Neural progenitor cell (in vitro differentiated cells): ENCODE data around the gene COIL. TPM values are rescaled to one million over a fixed set of nuclear protein-coding genes. Genes with fewer than 3 reads are reported as not detected.

ENCODE experiments used
- DNase-seq: peaks from one replicate; pipeline ENCODE4 v3.0.0-alpha.2; 2016; ENCODE audit warnings: low spot score
- H2AFZ ChIP-seq: fragments of 200-600 bp; sonication (generic); replicated peaks from 2 replicates; pipeline ENCODE4 v1.6.1; 2016; ENCODE audit warnings: antibody characterized with exemption
- H3F3A ChIP-seq: fragments of 200-600 bp; sonication (generic); 2 replicates; pipeline ENCODE4 v1.6.1; 2016; ENCODE audit warnings: antibody characterized with exemption, low read depth
- H3K27ac ChIP-seq: fragments of 200-600 bp; sonication (generic); 2 replicates; pipeline ENCODE4 v1.5.1; 2016; ENCODE audit warnings: mild to moderate bottlenecking
- H3K27me3 ChIP-seq: fragments of 200-600 bp; sonication (generic); 2 replicates; pipeline ENCODE4 v1.6.1; 2016; ENCODE audit warnings: mild to moderate bottlenecking, moderate library complexity
- H3K36me3 ChIP-seq: fragments of 200-600 bp; sonication (generic); 2 replicates; pipeline ENCODE4 v1.5.1; 2016
- H3K4me1 ChIP-seq: fragments of 200-600 bp; sonication (generic); 2 replicates; pipeline ENCODE4 v1.6.1; 2016; ENCODE audit warnings: mixed run types
- H3K4me2 ChIP-seq: fragments of 200-600 bp; sonication (generic); 2 replicates; pipeline ENCODE4 v1.6.1; 2016
- H3K4me3 ChIP-seq: fragments of 200-600 bp; sonication (generic); 2 replicates; pipeline ENCODE4 v1.5.1; 2016
- H3K79me2 ChIP-seq: fragments of 200-600 bp; sonication (generic); 2 replicates; pipeline ENCODE4 v1.6.1; 2016; ENCODE audit warnings: low read depth
- H3K9ac ChIP-seq: fragments of 200-600 bp; sonication (generic); 2 replicates; pipeline ENCODE4 v1.6.1; 2016
- H3K9me3 ChIP-seq: fragments of 200-600 bp; sonication (generic); 2 replicates; pipeline ENCODE4 v1.5.1; 2016; ENCODE audit warnings: low read depth
- H4K20me1 ChIP-seq: fragments of 200-600 bp; sonication (generic); 2 replicates; pipeline ENCODE4 v1.6.1; 2016; ENCODE audit warnings: low read depth
- H3K27ac Mint-ChIP-seq: 3 replicates; pipeline ENCODE4 v1.8.0; 2021; ENCODE audit warnings: mixed read lengths
- H3K27me3 Mint-ChIP-seq: 2 replicates; pipeline ENCODE4 v1.8.0; 2022; ENCODE audit warnings: low read depth, mild to moderate bottlenecking, inconsistent platforms, moderate library complexity, mixed read lengths; ENCODE audit not compliant: insufficient read depth
- H3K36me3 Mint-ChIP-seq: 3 replicates; pipeline ENCODE4 v1.8.0; 2021; ENCODE audit warnings: mixed read lengths
- H3K4me1 Mint-ChIP-seq: 3 replicates; pipeline ENCODE4 v1.8.0; 2021; ENCODE audit warnings: mixed read lengths
- H3K4me3 Mint-ChIP-seq: 3 replicates; pipeline ENCODE4 v1.8.0; 2021; ENCODE audit warnings: mild to moderate bottlenecking, moderate library complexity, mixed read lengths
- H3K9me3 Mint-ChIP-seq: 3 replicates; pipeline ENCODE4 v1.8.0; 2020; ENCODE audit warnings: mixed read lengths
- EZH2 ChIP-seq: fragments of 200-600 bp; sonication (generic); IDR thresholded peaks from 2 replicates; pipeline ENCODE4 v1.6.1; 2017; ENCODE audit warnings: antibody characterized with exemption, mild to moderate bottlenecking, moderate library complexity
- EZH2phosphoT487 ChIP-seq: fragments of 200-600 bp; sonication (generic); IDR thresholded peaks from 2 replicates; pipeline ENCODE4 v1.6.1; 2017; ENCODE audit warnings: antibody characterized with exemption
- total RNA-seq: library from RNA; depleted of rRNA; stranded (reverse); fragments of >200 nt; gene quantifications from 2 replicates; pipeline ENCODE4 v1.2.3, GENCODE V29; 2015; ENCODE audit warnings: low replicate concordance
- TF ChIP-seq, protein P1 (sequence below): fragments of 200-600 bp; sonication (generic); IDR thresholded peaks from 2 replicates; pipeline ENCODE4 v1.5.1; 2017; ENCODE audit warnings: antibody characterized with exemption, mild to moderate bottlenecking

The COIL gene
- total RNA-seq, 1 donor from 2014 or later, result 40.0 TPM

DNA sequence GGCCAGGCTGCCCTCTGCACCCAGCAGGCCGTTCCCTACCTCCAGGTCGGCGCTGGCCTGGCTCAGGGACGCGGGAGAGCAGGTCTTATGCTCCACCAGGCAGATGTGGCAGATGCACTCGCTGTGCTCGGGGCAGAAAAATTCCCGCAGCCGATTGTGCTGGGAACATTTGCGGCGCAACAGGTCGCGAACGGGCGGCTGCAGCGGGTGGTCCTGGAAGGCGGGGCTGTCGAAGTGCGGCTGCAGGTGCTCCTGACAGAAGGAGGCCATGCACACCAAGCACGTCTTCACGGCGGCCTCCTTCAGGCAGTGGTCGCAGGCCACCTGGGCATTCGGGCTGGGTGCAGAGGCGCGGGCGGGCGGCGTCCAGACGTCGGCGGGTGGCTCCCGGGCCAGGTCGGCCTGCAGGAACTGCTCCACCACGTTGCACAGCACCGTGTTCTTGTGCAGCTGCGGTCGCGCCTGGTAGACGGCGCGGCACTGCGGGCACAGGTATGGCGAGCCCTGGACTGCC lies 47.4 kb downstream of the COIL start:
- DNase-seq, result peak; percentile 59
- Mint-ChIP-seq H3K4me1 (peaks cover 14% of the 10 kb centered on the region), H3K27ac (no peak overlapping the region), H3K36me3 (no peaks in the 10 kb centered on the region), H3K9me3 (peaks cover 11% of the 10 kb centered on the region), H3K4me3 (peak overlapping the region; percentile 90), H3K27me3 (peaks cover 11% of the 10 kb centered on the region)
- H3F3A ChIP-seq, result no peaks in the 10 kb centered on the region
- no peaks in the 10 kb centered on the region for H3K9me3 ChIP-seq
- no peaks in the 10 kb centered on the region for H3K36me3 ChIP-seq
- peak overlapping the region; percentile 90 for H2AFZ ChIP-seq
- H3K27ac ChIP-seq, result no peak overlapping the region
- TF ChIP-seq EZH2phosphoT487, result no peak
- TF ChIP-seq EZH2, result no peak
- TF ChIP-seq, protein P1, sequence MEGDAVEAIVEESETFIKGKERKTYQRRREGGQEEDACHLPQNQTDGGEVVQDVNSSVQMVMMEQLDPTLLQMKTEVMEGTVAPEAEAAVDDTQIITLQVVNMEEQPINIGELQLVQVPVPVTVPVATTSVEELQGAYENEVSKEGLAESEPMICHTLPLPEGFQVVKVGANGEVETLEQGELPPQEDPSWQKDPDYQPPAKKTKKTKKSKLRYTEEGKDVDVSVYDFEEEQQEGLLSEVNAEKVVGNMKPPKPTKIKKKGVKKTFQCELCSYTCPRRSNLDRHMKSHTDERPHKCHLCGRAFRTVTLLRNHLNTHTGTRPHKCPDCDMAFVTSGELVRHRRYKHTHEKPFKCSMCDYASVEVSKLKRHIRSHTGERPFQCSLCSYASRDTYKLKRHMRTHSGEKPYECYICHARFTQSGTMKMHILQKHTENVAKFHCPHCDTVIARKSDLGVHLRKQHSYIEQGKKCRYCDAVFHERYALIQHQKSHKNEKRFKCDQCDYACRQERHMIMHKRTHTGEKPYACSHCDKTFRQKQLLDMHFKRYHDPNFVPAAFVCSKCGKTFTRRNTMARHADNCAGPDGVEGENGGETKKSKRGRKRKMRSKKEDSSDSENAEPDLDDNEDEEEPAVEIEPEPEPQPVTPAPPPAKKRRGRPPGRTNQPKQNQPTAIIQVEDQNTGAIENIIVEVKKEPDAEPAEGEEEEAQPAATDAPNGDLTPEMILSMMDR, result no peak
- no peak overlapping the region for H3K9ac ChIP-seq
- peaks cover 40% of the 10 kb centered on the region for H3K27me3 ChIP-seq
- H3K4me1 ChIP-seq, result peaks cover 8% of the 10 kb centered on the region
- no peaks in the 10 kb centered on the region for H4K20me1 ChIP-seq
- H3K4me2 ChIP-seq, result peak overlapping the region; percentile 89
- no peaks in the 10 kb centered on the region for H3K79me2 ChIP-seq
- peak overlapping the region; percentile 65 for H3K4me3 ChIP-seq

- no peaks in the 10 kb centered on the region for H3K36me3 ChIP-seq
- no peaks in the 10 kb centered on the region for H4K20me1 ChIP-seq
- H3K4me1 ChIP-seq, result peaks cover 8% of the 10 kb centered on the region
- no peaks in the 10 kb centered on the region for H3K36me3 Mint-ChIP-seq
- H3F3A ChIP-seq, result no peaks in the 10 kb centered on the region
- TF ChIP-seq, protein P1, result no peak
- TF ChIP-seq EZH2phosphoT487, result no peak
- no peak for TF ChIP-seq EZH2
- H3K4me3 Mint-ChIP-seq, result peak overlapping the region; percentile 90
- H3K27ac ChIP-seq, result no peak overlapping the region
- peaks cover 14% of the 10 kb centered on the region for H3K4me1 Mint-ChIP-seq
- no peaks in the 10 kb centered on the region for H3K79me2 ChIP-seq
- H3K9me3 ChIP-seq, result no peaks in the 10 kb centered on the region
- peaks cover 11% of the 10 kb centered on the region for H3K9me3 Mint-ChIP-seq
- H3K9ac ChIP-seq, result no peak overlapping the region
- peaks cover 11% of the 10 kb centered on the region for H3K27me3 Mint-ChIP-seq
- H3K27me3 ChIP-seq, result peaks cover 40% of the 10 kb centered on the region
- H3K4me3 ChIP-seq, result peak overlapping the region; percentile 65
- no peak for DNase-seq
- H3K27ac Mint-ChIP-seq, result no peak overlapping the region
- peak overlapping the region; percentile 89 for H3K4me2 ChIP-seq
- H2AFZ ChIP-seq, result peak overlapping the region; percentile 90
Measured at GRCh38 chr17:56913000-56913311, 47.9 kb downstream of the COIL start.

GRCh38 chr17:56912105-56912999 lies 48.5 kb downstream of the COIL start:
- H3K4me3 ChIP-seq, result no peak overlapping the region
- no peak overlapping the region for H3K27ac ChIP-seq
- peak overlapping the region; percentile 90 for H3K4me3 Mint-ChIP-seq
- H4K20me1 ChIP-seq, result no peaks in the 10 kb centered on the region
- H3K4me1 Mint-ChIP-seq, result peaks cover 14% of the 10 kb centered on the region
- TF ChIP-seq, protein P1, result no peak
- no peak for TF ChIP-seq EZH2phosphoT487
- no peak for TF ChIP-seq EZH2
- no peak overlapping the region for H2AFZ ChIP-seq
- H3K9me3 Mint-ChIP-seq, result peaks cover 5% of the 10 kb centered on the region
- peaks cover 3% of the 10 kb centered on the region for H3K36me3 Mint-ChIP-seq
- H3K79me2 ChIP-seq, result no peaks in the 10 kb centered on the region
- DNase-seq, result no peak
- peaks cover 40% of the 10 kb centered on the region for H3K27me3 ChIP-seq
- H3K9ac ChIP-seq, result no peak overlapping the region
- H3K4me1 ChIP-seq, result peaks cover 8% of the 10 kb centered on the region
- H3F3A ChIP-seq, result no peaks in the 10 kb centered on the region
- no peaks in the 10 kb centered on the region for H3K9me3 ChIP-seq
- no peak overlapping the region for H3K27ac Mint-ChIP-seq
- no peaks in the 10 kb centered on the region for H3K36me3 ChIP-seq
- peak overlapping the region; percentile 89 for H3K4me2 ChIP-seq
- H3K27me3 Mint-ChIP-seq, result peaks cover 11% of the 10 kb centered on the region
